ENCODE measurements around the gene C20orf141.
"Not testable (repeated sequence)": the region's sequence is repeated elsewhere in the genome, so short reads cannot be mapped to it uniquely, and the experiment has no call there.

C20orf141 gene

GRCh38 chr20:2799688-2800520 is 14.9 kb upstream of the C20orf141 start:
- DNase-seq = peak; percentile 19

DNA sequence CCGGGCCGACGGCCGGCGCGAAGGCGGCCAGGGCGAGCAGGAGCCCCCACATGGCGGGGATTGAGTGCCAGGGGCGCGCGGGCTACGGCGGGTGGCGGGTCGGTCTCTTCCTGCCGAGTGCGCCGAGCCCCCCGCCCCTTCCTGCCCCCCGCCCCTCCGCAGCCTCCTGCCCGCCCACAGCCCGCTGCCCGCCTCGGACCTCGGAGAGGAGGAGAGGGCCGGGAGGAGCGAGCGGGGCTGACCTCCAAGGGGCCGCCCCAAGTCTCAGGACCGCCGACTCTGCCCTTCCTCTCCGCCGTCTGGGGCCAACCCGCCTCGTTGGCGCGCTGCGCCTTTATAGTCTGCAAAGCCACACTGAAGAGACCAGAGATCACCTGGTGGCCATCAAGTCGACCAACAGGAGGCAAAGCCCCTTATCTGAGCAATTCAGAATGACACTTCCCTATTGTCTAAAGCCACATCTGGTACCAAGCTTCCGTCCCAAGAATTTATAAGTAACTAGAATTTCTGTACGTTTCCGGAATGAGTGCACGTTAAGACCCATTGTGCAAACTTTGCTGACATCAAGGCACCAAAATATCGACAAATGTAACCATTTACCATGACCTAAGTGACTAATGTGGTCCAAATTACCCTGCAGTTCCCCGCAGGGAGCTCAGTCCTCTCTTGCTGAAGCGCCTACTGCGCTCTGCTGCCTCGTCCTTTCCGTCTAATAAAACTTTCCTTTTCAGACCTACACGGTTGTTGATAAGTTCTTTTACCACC is 14.1 kb upstream of the C20orf141 start, which contains the start of gene CPXM1:
Gene CPXM1 (minus strand): TSS at position 107 of the 765 bp plus-strand sequence. CDS start 55 bp downstream, at position 52.
- DNase-seq = no peak

DNA sequence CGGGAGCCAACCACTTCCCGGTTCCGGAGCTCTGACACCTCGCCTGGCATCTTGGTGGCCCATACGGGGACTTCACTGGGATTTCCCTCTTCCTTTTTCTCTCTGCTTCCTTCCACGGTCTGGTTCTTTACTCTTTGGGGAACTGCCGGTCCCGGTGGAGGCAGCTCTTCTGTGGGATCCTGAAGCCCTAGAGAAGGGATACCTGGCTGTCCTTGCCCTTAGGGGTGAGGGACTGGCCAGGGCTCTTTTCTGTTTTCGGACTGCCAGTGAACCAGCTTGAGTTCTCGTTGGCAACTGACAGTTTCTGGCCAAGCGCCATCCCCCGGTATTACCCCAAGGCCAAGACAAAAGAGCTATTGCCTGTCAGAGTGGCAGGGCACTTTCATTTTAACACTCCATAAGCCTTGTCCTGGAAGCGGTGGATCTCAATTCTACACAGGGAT is 13.5 kb upstream of the C20orf141 start:
- no peak for DNase-seq

GRCh38 chr20:2804041-2804828 is 10.6 kb upstream of the C20orf141 start:
- DNase-seq = no peak

DNA sequence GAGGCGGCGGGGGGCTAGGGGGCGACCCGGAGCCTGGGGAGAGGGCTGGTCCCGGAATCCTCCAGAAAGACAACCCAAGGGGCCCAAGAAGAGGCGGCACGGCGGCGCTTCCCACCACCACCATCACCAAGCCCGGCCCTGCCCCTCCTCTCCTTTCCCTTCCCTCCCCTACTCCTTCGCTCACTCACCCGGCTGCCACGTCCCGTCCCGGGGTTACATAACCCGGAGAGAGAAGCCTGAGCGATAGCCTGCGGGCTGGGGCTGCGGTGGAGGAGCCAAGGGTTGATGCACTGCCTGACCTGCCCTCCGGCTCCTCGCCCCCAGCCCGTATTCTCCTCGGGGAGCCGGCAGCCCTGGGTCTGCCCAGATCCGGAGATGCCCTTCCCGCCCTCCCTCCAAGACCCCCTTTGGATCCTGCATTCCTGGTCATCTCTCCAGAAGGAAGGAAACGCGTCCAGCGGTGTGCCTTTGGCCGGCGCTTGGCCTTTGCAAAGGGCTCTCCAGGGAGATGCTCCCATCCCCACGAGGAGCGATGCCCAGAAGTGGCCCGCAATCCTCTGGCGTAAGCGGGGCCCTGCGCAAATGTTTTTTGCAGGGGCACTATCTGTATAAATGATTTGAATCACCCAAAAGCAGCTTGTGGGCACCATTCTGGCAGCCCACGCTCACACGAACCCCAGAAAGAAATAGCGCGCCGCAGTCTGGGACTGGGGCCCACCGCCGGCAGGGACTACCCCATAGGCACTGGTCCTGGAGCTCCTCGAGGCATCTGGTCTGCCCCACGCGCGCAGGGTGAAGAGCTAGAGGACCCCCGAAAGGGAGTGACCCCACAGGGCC is 9.7 kb upstream of the C20orf141 start:
- DNase-seq = no peak

GRCh38 chr20:2805689-2806350 is 9.0 kb upstream of the C20orf141 start:
- DNase-seq = no peak

- no peak for DNase-seq
These were observed 8.5 kb upstream of the C20orf141 start for GRCh38 chr20:2806351-2806701.

DNA sequence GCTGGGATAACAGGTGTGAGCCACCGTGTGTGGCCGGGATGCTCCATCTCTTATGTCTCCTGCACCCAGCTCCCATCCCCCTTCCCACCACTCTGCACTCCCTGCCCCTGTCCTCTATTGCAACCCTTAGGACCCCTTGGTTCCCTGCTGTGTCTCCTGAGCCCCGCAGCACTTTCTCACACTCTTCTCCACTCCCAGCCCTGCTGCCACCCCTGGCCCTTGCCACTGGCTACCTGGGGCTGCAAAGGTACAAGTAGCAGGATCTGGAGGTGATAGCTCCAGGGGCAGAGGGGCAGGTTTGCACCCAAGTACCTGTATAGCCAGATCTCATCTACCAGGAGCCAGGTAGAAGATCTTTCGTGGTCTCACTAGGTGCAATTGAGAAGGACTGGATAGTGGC is 7.8 kb upstream of the C20orf141 start:
- DNase-seq = no peak

GRCh38 chr20:2807929-2808328 is 6.9 kb upstream of the C20orf141 start:
- not testable (repeated sequence) for DNase-seq

DNA sequence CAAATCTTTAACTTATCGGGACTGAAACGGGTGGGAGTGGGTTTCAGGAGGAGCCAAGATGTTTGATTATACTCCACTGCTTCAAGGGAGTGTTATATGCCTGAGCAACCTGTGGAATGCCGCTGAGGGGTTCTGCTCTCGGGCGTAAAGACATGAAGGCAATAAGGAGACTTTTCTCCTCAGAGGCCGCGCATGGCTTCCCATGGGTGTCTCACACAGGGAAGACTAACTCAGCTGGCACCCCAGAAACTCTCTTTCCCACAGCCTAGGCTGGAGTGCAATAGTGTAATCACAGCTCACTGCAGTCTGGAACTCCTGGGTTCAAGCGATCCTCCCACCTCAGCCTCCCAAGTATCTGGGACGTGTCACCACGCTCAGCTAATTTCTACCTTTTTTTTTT is 5.1 kb upstream of the C20orf141 start:
- DNase-seq = no peak

DNA sequence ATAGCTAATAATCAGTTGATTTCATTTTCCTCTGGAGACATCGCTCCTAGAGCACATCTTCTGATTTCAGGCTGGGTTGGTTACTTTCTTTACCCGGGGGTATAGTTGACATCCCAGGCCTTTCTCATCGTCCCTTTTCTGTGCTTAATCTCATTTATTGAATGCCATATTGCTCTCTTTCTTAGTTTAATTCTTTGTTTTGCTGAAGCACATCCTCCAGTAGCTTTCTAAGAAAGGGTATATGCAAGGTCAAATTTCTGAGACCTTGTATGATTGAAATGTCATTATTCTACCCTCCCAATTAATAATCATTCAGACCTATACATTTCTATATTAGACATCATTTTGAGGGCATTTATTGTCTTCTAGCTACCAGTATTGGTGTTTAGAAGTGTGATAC is 2.6 kb upstream of the C20orf141 start:
- no peak for DNase-seq

DNA sequence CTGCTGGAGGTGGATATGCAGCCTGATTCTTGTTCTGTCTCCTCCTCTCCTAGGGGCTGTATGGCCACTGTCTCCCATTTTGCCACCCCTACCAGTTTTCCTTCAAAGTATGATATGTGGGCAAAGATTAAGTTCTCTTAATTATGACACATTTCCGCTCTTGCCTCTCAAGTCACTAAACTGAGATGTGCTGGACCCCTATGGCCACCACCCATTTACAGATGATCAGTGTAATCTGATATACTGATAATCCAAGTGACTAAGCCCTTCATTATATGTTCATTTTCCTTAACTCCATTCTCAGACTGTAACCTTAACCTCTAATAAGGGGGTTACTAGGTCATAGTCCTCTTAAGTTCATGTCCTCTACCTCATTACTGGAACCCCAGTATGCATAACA is 711 bp upstream of the C20orf141 start:
- DNase-seq = no peak

DNA sequence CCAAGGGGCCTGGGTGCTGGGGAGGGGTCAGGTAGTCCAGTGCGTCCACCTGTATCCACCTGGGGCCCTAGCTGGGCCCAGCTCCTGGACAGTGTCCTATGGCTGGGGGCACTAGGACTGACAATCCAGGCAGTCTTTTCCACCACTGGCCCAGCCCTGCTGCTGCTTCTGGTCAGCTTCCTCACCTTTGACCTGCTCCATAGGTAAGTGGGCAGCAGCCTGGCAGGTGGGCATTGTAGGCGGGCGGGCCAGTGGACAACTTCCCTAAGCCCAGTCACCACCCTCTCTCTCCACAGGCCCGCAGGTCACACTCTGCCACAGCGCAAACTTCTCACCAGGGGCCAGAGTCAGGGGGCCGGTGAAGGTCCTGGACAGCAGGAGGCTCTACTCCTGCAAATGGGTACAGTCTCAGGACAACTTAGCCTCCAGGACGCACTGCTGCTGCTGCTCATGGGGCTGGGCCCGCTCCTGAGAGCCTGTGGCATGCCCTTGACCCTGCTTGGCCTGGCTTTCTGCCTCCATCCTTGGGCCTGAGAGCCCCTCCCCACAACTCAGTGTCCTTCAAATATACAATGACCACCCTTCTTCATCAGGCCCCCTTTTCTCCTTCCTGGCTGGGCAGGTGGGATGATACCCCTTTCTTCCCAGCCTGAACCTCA is 584 bp downstream of the C20orf141 start:
- no peak for DNase-seq

- DNase-seq = no peak
These were observed 1.3 kb downstream of the C20orf141 start, which contains the start of gene TMEM239 for GRCh38 chr20:2816030-2816582. TMEM239 (plus strand) TSS chr20:2816364; CDS start chr20:2816555, 191 bp downstream.

GRCh38 chr20:2816583-2817340 is 2.0 kb downstream of the C20orf141 start:
- DNase-seq = peak; percentile 21

DNA sequence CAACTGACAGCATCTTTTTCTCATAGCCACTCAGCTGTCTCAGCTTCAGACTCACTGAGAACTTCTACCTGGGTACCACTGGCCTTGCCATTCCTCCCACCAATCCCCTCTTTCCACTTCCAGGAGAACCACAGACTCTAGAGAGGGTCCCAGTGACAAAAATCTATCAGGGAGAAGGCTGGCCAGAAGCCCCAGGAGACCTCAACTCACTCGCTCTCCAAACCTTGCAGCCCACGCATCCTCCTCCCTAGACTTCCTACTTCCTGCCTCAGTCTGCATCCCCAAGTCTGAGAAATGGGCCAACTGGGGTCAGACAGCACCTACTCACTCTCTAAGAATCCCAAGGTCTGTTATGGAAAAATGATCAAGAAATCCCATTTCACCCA is 2.5 kb downstream of the C20orf141 start:
- DNase-seq = no peak

GRCh38 chr20:2817891-2818595 is 3.3 kb downstream of the C20orf141 start:
- no peak for DNase-seq

DNA sequence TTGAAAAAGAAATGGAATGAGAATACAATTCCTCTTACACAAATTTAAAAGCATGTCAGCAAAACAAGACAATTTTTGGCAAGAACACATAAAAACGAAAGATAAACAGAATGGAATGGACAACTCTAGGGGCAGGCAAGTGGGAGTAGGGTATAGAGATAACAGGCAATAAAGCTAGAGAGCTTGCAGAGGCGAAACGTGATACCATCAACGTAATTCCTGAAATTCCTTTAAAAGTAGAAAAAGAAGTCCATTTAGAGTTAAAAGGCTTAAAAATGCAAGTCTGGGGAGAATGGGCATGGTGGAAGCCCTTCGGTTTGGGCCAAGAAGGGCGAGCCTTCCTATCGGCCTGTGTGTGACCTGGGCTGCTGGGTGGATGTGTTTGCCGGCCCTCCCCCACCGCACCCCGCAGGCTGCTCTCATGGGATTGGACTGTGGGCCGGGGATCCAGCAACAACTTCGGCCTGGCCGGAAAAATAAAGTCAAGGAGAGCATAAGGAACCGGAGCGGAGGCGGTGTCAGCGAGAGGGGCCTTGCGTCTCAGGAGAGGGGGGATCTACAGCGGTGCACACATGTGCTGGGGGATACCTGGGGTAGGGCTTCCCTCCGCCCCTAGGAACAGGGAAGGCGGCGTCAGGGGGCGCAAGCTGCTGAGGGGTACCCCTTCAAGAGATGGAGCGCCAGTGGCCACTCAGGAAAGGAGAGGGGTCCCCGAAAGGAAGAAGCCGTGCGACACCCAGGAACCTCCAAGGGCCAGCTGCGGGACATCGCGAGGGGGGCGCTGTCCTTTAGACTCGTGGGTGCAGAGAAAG is 5.5 kb downstream of the C20orf141 start:
- DNase-seq = no peak

Data from CD4-positive, alpha-beta T cell treated with Interleukin-17A for 4 hours (primary cell).